ENCODE measurements around the gene NCAPH2.
A peak's percentile ranks its signal among the peaks of the same experiment; 100 is the strongest.

NCAPH2 gene

DNA sequence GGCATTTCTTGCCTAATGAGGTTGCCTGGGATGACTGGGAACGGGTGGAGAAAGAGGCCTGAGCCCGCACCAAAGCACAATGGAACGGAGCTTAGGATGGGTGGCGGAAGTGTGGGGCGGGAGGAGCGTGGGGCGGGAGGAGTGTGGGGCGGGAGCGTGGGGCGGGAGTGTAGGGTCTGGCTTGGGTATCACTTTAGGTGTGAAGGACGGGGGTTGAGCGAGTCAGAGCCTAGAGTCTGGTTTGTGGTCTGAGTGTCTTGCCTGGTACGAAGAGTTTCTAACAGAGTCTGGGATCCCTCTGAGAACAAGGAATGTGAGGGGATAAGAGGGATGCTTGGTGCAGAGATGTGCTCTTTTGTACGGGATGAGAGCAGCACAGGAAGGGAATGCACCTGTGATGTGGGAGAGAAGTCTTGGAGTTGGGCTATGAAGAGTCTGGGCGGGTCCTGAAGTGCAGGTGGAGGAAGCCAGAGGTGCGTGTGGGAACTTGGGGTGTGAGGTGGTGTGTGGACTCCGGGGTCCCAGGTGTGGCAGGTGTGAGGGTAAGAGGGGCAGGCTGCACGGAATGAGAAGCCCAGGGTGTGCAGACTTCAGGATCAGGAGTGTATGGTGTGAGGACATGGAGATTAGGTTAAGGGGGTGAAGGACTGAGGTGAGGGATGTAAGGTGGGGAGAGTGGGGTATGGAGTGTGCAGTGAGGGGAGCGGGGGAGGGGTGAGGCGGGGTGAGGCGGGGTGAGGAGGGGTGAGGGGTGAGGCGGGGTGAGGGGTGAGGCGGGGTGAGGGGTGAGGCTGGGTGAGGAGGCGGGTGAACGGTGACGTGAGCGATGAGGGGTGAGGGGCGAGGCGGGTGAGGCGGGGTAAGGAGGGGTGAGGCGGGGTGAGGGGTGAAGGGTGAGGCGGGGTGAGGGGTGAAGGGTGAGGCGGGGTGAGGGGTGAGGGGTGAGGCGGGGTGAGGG lies 53.7 kb downstream of the NCAPH2 start:
- in situ Hi-C loops (cut with MboI; ENCODE audit: low sequenced_read_pairs, unreplicated experiment): no loop called here
- TF ChIP-seq, protein P1, sequence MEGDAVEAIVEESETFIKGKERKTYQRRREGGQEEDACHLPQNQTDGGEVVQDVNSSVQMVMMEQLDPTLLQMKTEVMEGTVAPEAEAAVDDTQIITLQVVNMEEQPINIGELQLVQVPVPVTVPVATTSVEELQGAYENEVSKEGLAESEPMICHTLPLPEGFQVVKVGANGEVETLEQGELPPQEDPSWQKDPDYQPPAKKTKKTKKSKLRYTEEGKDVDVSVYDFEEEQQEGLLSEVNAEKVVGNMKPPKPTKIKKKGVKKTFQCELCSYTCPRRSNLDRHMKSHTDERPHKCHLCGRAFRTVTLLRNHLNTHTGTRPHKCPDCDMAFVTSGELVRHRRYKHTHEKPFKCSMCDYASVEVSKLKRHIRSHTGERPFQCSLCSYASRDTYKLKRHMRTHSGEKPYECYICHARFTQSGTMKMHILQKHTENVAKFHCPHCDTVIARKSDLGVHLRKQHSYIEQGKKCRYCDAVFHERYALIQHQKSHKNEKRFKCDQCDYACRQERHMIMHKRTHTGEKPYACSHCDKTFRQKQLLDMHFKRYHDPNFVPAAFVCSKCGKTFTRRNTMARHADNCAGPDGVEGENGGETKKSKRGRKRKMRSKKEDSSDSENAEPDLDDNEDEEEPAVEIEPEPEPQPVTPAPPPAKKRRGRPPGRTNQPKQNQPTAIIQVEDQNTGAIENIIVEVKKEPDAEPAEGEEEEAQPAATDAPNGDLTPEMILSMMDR (IDR thresholded peaks at IDR 0.05; ENCODE audit: borderline replicate concordance, control extremely low read depth, extremely low read depth, insufficient read depth, missing control alignments): no peak
- DNase-seq (ENCODE audit: low spot score): no peak

- TF ChIP-seq, protein P1 (IDR thresholded peaks at IDR 0.05; ENCODE audit: borderline replicate concordance, control extremely low read depth, extremely low read depth, insufficient read depth, missing control alignments): peak; percentile 91
- in situ Hi-C loops (cut with MboI; ENCODE audit: low sequenced_read_pairs, unreplicated experiment): no loop called here
- DNase-seq (ENCODE audit: low spot score): peak; percentile 98
These were observed 54.7 kb downstream of the NCAPH2 start, which contains the start of gene SYCE3 for GRCh38 chr22:50562523-50563412. Gene SYCE3 (minus strand): TSS chr22:50562919. CDS start chr22:50556405, 6,514 bp downstream.

GRCh38 chr22:50563413-50564160 lies 55.6 kb downstream of the NCAPH2 start:
- TF ChIP-seq, protein P1 (IDR thresholded peaks at IDR 0.05; ENCODE audit: borderline replicate concordance, control extremely low read depth, extremely low read depth, insufficient read depth, missing control alignments): no peak
- in situ Hi-C loops (cut with MboI; ENCODE audit: low sequenced_read_pairs, unreplicated experiment): no loop called here
- DNase-seq (ENCODE audit: low spot score): peak; percentile 22

DNA sequence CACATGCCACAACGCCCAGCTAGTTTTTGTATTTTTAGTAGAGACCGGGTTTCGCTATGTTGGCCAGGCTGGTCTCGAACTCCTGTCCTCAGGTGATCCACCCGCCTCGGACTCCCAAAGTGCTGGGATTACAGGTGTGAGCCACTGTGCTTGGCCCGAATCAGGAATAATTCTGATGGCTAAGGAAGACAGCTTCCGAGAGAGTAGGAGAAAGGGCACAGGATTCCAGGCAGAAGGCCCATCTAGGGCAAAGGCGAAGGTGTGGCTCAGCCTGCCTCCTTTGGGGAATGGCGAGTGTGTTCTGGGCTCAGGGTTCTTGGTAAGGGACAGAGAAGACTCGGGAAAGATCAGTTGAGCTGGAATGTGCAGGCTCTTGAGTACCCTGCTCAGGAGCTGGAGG lies 56.3 kb downstream of the NCAPH2 start:
- no peak for DNase-seq (ENCODE audit: low spot score)
- in situ Hi-C loops (cut with MboI; ENCODE audit: low sequenced_read_pairs, unreplicated experiment): no loop called here
- TF ChIP-seq, protein P1 (IDR thresholded peaks at IDR 0.05; ENCODE audit: borderline replicate concordance, control extremely low read depth, extremely low read depth, insufficient read depth, missing control alignments): no peak

GRCh38 chr22:50567721-50568252 lies 59.8 kb downstream of the NCAPH2 start:
- in situ Hi-C loops (cut with MboI; ENCODE audit: low sequenced_read_pairs, unreplicated experiment): no loop called here
- no peak for DNase-seq (ENCODE audit: low spot score)
- TF ChIP-seq, protein P1 (IDR thresholded peaks at IDR 0.05; ENCODE audit: borderline replicate concordance, control extremely low read depth, extremely low read depth, insufficient read depth, missing control alignments): no peak
